GM19452 (cell line): ENCODE measurements around the gene KLHL15.
"Not testable (repeated sequence)": the region's sequence is repeated elsewhere in the genome, so short reads cannot be mapped to it uniquely, and the experiment has no call there.

Source experiments
- ATAC-seq: cut with Tn5 transposase; IDR thresholded peaks from one replicate; pipeline ENCODE4 v1.9.1; 2021; ENCODE audit not compliant: unreplicated experiment

KLHL15 gene

GRCh38 chrX:24027086-24027485 lies at the start of gene KLHL15:
KLHL15 (minus strand) TSS chrX:24027186; CDS start chrX:24006693, 20,493 bp downstream.
- no peak for ATAC-seq

- ATAC-seq: no peak
These were observed 42.9 kb upstream of the KLHL15 start for GRCh38 chrX:24069877-24070276.

GRCh38 chrX:24063488-24063887 lies 36.5 kb upstream of the KLHL15 start:
- ATAC-seq: no peak

- ATAC-seq: peak; percentile 14
These were observed 28.0 kb upstream of the KLHL15 start for GRCh38 chrX:24055043-24055356.

GRCh38 chrX:24054182-24055042 lies 27.4 kb upstream of the KLHL15 start, which contains the start of gene EIF2S3:
EIF2S3 (plus strand) TSS chrX:24054956; CDS start chrX:24054969, 13 bp downstream.
- peak; percentile 83 for ATAC-seq

GRCh38 chrX:24050522-24051318 lies 23.7 kb upstream of the KLHL15 start:
- ATAC-seq: not testable (repeated sequence)

- ATAC-seq: not testable (repeated sequence)
These were observed 22.7 kb upstream of the KLHL15 start for GRCh38 chrX:24049643-24050042.

GRCh38 chrX:24046060-24046459 lies 19.1 kb upstream of the KLHL15 start:
- not testable (repeated sequence) for ATAC-seq

- no peak for ATAC-seq
These were observed 10.7 kb upstream of the KLHL15 start for GRCh38 chrX:24037729-24038128.

- ATAC-seq: no peak
These were observed 7.5 kb upstream of the KLHL15 start for GRCh38 chrX:24034485-24034884.

- ATAC-seq: no peak
These were observed 3.6 kb upstream of the KLHL15 start for GRCh38 chrX:24030597-24030996.

- no peak for ATAC-seq
These were observed 999 bp upstream of the KLHL15 start for GRCh38 chrX:24027985-24028384.

- no peak for ATAC-seq
These were observed 554 bp downstream of the KLHL15 start for GRCh38 chrX:24026432-24026831.

- ATAC-seq: peak; percentile 28
These were observed 1.1 kb downstream of the KLHL15 start for GRCh38 chrX:24025741-24026403.

- peak; percentile 87 for ATAC-seq
These were observed 1.9 kb downstream of the KLHL15 start for GRCh38 chrX:24024819-24025740.

- no peak for ATAC-seq
These were observed 2.9 kb downstream of the KLHL15 start for GRCh38 chrX:24023972-24024669.

GRCh38 chrX:24023544-24023943 lies 3.4 kb downstream of the KLHL15 start:
- no peak for ATAC-seq

GRCh38 chrX:24020306-24020876 lies 6.6 kb downstream of the KLHL15 start:
- no peak for ATAC-seq

GRCh38 chrX:24019448-24019847 lies 7.5 kb downstream of the KLHL15 start:
- no peak for ATAC-seq
